Measurements from ENCODE around the gene ZC3H18. TPM values are rescaled to one million over a fixed set of nuclear protein-coding genes. Genes with fewer than 3 reads are reported as not detected.

ZC3H18 gene
- total RNA-seq, 1 experiment from 2014 or later, result 40.5 TPM

GRCh38 chr16:88649924-88650748, 79.9 kb downstream of the ZC3H18 start:
- no peaks in the 10 kb centered on the region for H3K9me3 Mint-ChIP-seq (ENCODE audit: unreplicated experiment)
- DNase-seq (ENCODE audit: unreplicated experiment), result no peak
- H3K27me3 Mint-ChIP-seq (ENCODE audit: insufficient read depth, unreplicated experiment), result no peaks in the 10 kb centered on the region
- intact Hi-C loops (cut with micrococcal nuclease), result no loop called here
- peaks cover 5% of the 10 kb centered on the region for H3K36me3 Mint-ChIP-seq (ENCODE audit: insufficient read depth, unreplicated experiment)
- H3K4me1 Mint-ChIP-seq (ENCODE audit: insufficient read depth, unreplicated experiment), result no peaks in the 10 kb centered on the region
- ChIA-PET POLR2A (interaction anchor here (0.7 to 0.9 kb wide), 2 partner anchors 11 to 13 kb away, joined by 3 read pairs; partner anchors contain the start of gene MVD), CTCF (no interaction called here)
- no peak for TF ChIP-seq CTCF (IDR thresholded peaks at IDR 0.05; ENCODE audit: unreplicated experiment)
- no peak overlapping the region for H3K4me3 Mint-ChIP-seq (ENCODE audit: unreplicated experiment)
- BruUV-seq (replicated peaks), result no TSS peak
- no peak overlapping the region for H3K27ac Mint-ChIP-seq (ENCODE audit: low read depth, unreplicated experiment)

GRCh38 chr16:88650749-88651275, 80.6 kb downstream of the ZC3H18 start, which contains the start of gene CYBA:
CYBA (minus strand) TSS chr16:88651053; CDS start chr16:88651013, 40 bp downstream.
- POLR2A ChIA-PET, result no interaction called here
- H3K27ac Mint-ChIP-seq (ENCODE audit: low read depth, unreplicated experiment), result no peak within 1 kb of the TSS

GRCh38 chr16:88651276-88651988, 81.2 kb downstream of the ZC3H18 start:
- BruUV-seq (replicated peaks), result no TSS peak
- no peak for TF ChIP-seq CTCF (IDR thresholded peaks at IDR 0.05; ENCODE audit: unreplicated experiment)
- CTCF ChIA-PET, result no interaction called here
- H3K36me3 Mint-ChIP-seq (ENCODE audit: insufficient read depth, unreplicated experiment), result peaks cover 5% of the 10 kb centered on the region
- no peaks in the 10 kb centered on the region for H3K4me1 Mint-ChIP-seq (ENCODE audit: insufficient read depth, unreplicated experiment)
- H3K27ac Mint-ChIP-seq (ENCODE audit: low read depth, unreplicated experiment), result no peak overlapping the region
- no peak for DNase-seq (ENCODE audit: unreplicated experiment)
- no peaks in the 10 kb centered on the region for H3K9me3 Mint-ChIP-seq (ENCODE audit: unreplicated experiment)
- no peak overlapping the region for H3K4me3 Mint-ChIP-seq (ENCODE audit: unreplicated experiment)
- POLR2A ChIA-PET, result no interaction called here
- intact Hi-C loops (cut with micrococcal nuclease), result no loop called here
- no peaks in the 10 kb centered on the region for H3K27me3 Mint-ChIP-seq (ENCODE audit: insufficient read depth, unreplicated experiment)

More at GRCh38 chr16:88650749-88651275, 80.6 kb downstream of the ZC3H18 start, which contains the start of gene CYBA:
- Mint-ChIP-seq H3K9me3 (ENCODE audit: unreplicated experiment) (no peaks in the 10 kb centered on the region), H3K27me3 (ENCODE audit: insufficient read depth, unreplicated experiment) (no peaks in the 10 kb centered on the region), H3K36me3 (ENCODE audit: insufficient read depth, unreplicated experiment) (peaks cover 5% of the 10 kb centered on the region), H3K4me3 (ENCODE audit: unreplicated experiment) (no peak within 1 kb of the TSS), H3K4me1 (ENCODE audit: insufficient read depth, unreplicated experiment) (no peaks in the 10 kb centered on the region)
- CTCF ChIA-PET, result no interaction called here
- no peak for TF ChIP-seq CTCF (IDR thresholded peaks at IDR 0.05; ENCODE audit: unreplicated experiment)
- BruUV-seq (replicated peaks), result no TSS peak
- intact Hi-C loops (cut with micrococcal nuclease), result no loop called here
- no peak for DNase-seq (ENCODE audit: unreplicated experiment)

All from MCF 10A (cell line).